Coronary artery (tissue), 2 donors: ENCODE results near the gene FOSB.

Source experiments
- DNase-seq: peaks from one replicate; pipeline ENCODE4 v3.0.0-alpha.2; 2017; ENCODE audit warnings: low spot score
- H3K27ac ChIP-seq, 2 donors: fragments of 200-600 bp; sonication (generic); one replicate each; pipeline ENCODE4 v1.5.1; 2016 to 2019
- H3K4me3 ChIP-seq: fragments of 200-600 bp; sonication (generic); 2 replicates; pipeline ENCODE4 v1.5.1; 2016; ENCODE audit warnings: mild to moderate bottlenecking, moderate library complexity
- CTCF ChIP-seq: fragments of 200-600 bp; sonication (generic); IDR thresholded peaks from one replicate; pipeline ENCODE4 v1.5.1; 2019; ENCODE audit warnings: antibody characterized with exemption

Gene FOSB

DNA sequence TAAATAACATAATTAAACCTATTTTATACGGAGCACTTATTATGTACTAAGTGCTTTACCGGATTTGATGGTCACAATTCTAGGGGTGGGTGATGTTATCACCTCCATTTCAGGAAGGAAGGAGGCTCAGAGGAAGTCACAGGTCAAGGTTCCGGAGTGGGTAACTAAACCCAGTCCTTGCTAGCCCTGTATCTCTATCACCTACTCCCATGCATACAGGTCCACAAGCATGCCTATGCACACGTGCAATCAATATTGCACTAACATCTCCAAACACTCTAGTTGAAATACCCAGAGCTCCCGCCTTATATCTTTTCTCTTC, 17.8 kb upstream of the FOSB start:
- Histone ChIP-seq H3K27ac (peak overlapping the region; percentile 58 to 86), H3K4me3 (peak overlapping the region; percentile 90)
- TF ChIP-seq CTCF, result no peak
- no peak for DNase-seq

DNA sequence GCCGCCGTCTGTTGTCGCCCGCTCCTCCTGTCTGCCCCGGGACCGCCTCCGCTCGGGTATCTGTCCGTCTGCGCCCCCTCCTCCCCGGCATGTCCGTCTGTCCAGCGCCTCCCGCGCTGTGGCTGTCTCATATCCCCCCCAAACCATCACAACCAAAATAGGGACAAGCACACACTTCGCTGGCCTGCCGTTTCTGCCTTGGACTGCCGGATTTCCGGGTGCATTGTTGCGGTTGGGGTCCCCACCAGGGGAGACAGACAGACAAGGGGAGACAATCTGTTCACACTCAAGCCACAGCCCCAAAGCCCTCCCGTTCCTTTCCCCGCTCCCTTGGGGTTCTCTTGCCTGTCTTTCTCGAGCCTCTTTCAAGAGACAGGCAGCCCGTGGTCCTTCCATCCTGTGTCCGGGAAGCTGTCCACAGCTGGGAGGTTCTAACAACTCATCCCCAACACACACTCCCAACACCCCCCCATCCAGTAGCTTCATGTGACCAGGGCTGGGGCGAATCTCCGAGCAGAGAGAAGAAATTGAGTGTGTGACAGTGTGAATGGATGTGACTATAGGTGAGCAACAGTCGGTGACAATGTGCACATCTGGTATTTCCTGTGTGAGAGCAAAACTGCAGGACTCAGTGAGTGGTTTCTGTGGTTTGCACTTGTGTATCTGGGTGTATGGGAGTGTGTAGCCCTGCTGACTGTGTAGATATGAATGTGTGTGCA, 16.5 kb upstream of the FOSB start:
- TF ChIP-seq CTCF, result no peak
- peak overlapping the region; percentile 83 to 96 for H3K27ac ChIP-seq
- peak overlapping the region; percentile 90 for H3K4me3 ChIP-seq
- DNase-seq, result peak; percentile 83

- Histone ChIP-seq H3K27ac (peak overlapping the region in 1 of 2 donors; percentile 96), H3K4me3 (no peak overlapping the region)
- no peak for DNase-seq
- no peak for TF ChIP-seq CTCF
These were observed 15.9 kb upstream of the FOSB start for GRCh38 chr19:45451850-45452387.

GRCh38 chr19:45455707-45456499, 11.9 kb upstream of the FOSB start:
- H3K4me3 ChIP-seq, result peak overlapping the region; percentile 56
- TF ChIP-seq CTCF, result no peak
- H3K27ac ChIP-seq, result peak overlapping the region; percentile 83 to 90
- DNase-seq, result peak; percentile 99

DNA sequence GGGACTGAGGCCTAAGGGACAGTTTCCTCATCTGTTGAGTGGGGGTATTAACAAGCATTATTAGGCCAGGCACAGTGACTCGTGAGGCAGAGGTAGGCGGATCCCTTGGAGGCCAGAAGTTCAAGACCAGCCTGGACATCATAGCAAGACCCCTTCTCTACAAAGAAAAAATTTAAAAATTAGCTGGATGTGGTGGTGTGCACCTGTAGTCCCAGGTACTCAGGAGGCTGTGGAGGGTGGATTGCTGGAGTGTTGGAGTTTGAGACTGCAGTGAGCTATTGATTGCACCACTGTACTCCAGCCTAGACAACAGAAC, 11.3 kb upstream of the FOSB start:
- Histone ChIP-seq H3K27ac (peak overlapping the region; percentile 83 to 90), H3K4me3 (no peak overlapping the region)
- TF ChIP-seq CTCF, result no peak
- no peak for DNase-seq

- H3K4me3 ChIP-seq, result no peak overlapping the region
- TF ChIP-seq CTCF, result no peak
These were observed 10.0 kb upstream of the FOSB start for GRCh38 chr19:45457776-45458175.

More at GRCh38 chr19:45457776-45458175, 10.0 kb upstream of the FOSB start:
- no peak for DNase-seq
- H3K27ac ChIP-seq, result no peak overlapping the region
